IPS-18c (cell line): ENCODE data around the gene STRA6.

ENCODE experiments used
- H3K4me3 ChIP-seq: 2 replicates; pipeline ENCODE4 v1.7.0; 2013; ENCODE audit warnings: low read depth, mild to moderate bottlenecking, low read length, moderate library complexity; ENCODE audit not compliant: insufficient read depth
- H3K9me3 ChIP-seq: one replicate; pipeline ENCODE4 v1.6.1; 2013; ENCODE audit warnings: mild to moderate bottlenecking, low read length, moderate library complexity; ENCODE audit not compliant: control insufficient read depth, insufficient read depth

STRA6 gene

GRCh38 chr15:74194572-74195559, 7.7 kb downstream of the STRA6 start:
- H3K9me3 ChIP-seq: no peaks in the 10 kb centered on the region
- no peak overlapping the region for H3K4me3 ChIP-seq

- H3K9me3 ChIP-seq: no peaks in the 10 kb centered on the region
- H3K4me3 ChIP-seq: no peak overlapping the region
Measured at GRCh38 chr15:74193905-74194304, 8.7 kb downstream of the STRA6 start.

- Histone ChIP-seq H3K4me3 (no peak overlapping the region), H3K9me3 (no peaks in the 10 kb centered on the region)
Measured at GRCh38 chr15:74193299-74193718, 9.3 kb downstream of the STRA6 start.

GRCh38 chr15:74192751-74193150, 9.8 kb downstream of the STRA6 start:
- no peaks in the 10 kb centered on the region for H3K9me3 ChIP-seq

GRCh38 chr15:74191798-74192197, 10.8 kb downstream of the STRA6 start:
- Histone ChIP-seq H3K9me3 (no peaks in the 10 kb centered on the region), H3K4me3 (no peak overlapping the region)

More at GRCh38 chr15:74192751-74193150, 9.8 kb downstream of the STRA6 start:
- H3K4me3 ChIP-seq: no peak overlapping the region

- no peak overlapping the region for H3K4me3 ChIP-seq
- H3K9me3 ChIP-seq: no peaks in the 10 kb centered on the region
Measured at GRCh38 chr15:74188216-74188615, 14.4 kb downstream of the STRA6 start.

GRCh38 chr15:74185710-74186348, 16.8 kb downstream of the STRA6 start:
- H3K9me3 ChIP-seq: no peaks in the 10 kb centered on the region

GRCh38 chr15:74184582-74185091, 17.9 kb downstream of the STRA6 start:
- Histone ChIP-seq H3K4me3 (no peak overlapping the region), H3K9me3 (no peaks in the 10 kb centered on the region)

More at GRCh38 chr15:74185710-74186348, 16.8 kb downstream of the STRA6 start:
- H3K4me3 ChIP-seq: no peak overlapping the region

GRCh38 chr15:74182131-74182530, 20.5 kb downstream of the STRA6 start:
- no peak overlapping the region for H3K4me3 ChIP-seq
- H3K9me3 ChIP-seq: no peaks in the 10 kb centered on the region

GRCh38 chr15:74180881-74181602, 21.5 kb downstream of the STRA6 start:
- no peak overlapping the region for H3K4me3 ChIP-seq
- H3K9me3 ChIP-seq: no peaks in the 10 kb centered on the region

GRCh38 chr15:74179983-74180880, 22.4 kb downstream of the STRA6 start:
- no peak overlapping the region for H3K4me3 ChIP-seq

GRCh38 chr15:74179101-74179841, 23.3 kb downstream of the STRA6 start:
- H3K4me3 ChIP-seq: no peak overlapping the region

More at GRCh38 chr15:74179983-74180880, 22.4 kb downstream of the STRA6 start:
- H3K9me3 ChIP-seq: no peaks in the 10 kb centered on the region

GRCh38 chr15:74178326-74179100, 24.1 kb downstream of the STRA6 start:
- H3K4me3 ChIP-seq: no peak overlapping the region

More at GRCh38 chr15:74179101-74179841, 23.3 kb downstream of the STRA6 start:
- no peaks in the 10 kb centered on the region for H3K9me3 ChIP-seq

GRCh38 chr15:74176262-74177214, 26.0 kb downstream of the STRA6 start:
- no peaks in the 10 kb centered on the region for H3K9me3 ChIP-seq

More at GRCh38 chr15:74178326-74179100, 24.1 kb downstream of the STRA6 start:
- H3K9me3 ChIP-seq: no peaks in the 10 kb centered on the region

More at GRCh38 chr15:74176262-74177214, 26.0 kb downstream of the STRA6 start:
- H3K4me3 ChIP-seq: no peak overlapping the region
